IPS-18c (cell line): ENCODE data around the gene PACSIN1.

Experiments
- H3K4me3 ChIP-seq: 2 replicates; pipeline ENCODE4 v1.7.0; 2013; ENCODE audit warnings: low read depth, mild to moderate bottlenecking, low read length, moderate library complexity; ENCODE audit not compliant: insufficient read depth
- H3K9me3 ChIP-seq: one replicate; pipeline ENCODE4 v1.6.1; 2013; ENCODE audit warnings: mild to moderate bottlenecking, low read length, moderate library complexity; ENCODE audit not compliant: control insufficient read depth, insufficient read depth

The PACSIN1 gene

DNA sequence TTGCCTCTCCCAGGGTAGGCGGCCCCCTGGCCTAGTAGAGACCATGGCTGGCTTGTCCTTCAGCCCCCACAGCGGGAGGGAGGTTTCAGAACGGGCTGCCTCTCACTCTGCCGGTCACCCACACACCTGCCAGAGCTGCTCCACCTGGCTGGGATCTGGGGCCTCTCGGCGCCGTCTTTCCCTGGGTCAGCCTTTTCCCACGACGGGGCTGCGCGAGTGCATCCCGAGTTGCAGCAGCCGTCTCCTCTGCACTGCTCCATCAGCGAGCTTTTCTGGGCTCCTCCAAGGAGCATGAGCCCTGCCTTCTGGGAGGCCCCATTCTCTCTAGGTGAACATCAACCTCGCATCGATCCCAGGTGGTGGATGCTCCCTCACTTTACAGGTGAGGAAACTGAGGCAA is 106.1 kb downstream of the PACSIN1 start:
- H3K9me3 ChIP-seq, result no peaks in the 10 kb centered on the region
- no peak overlapping the region for H3K4me3 ChIP-seq

GRCh38 chr6:34572585-34572984 is 106.7 kb downstream of the PACSIN1 start:
- no peak overlapping the region for H3K4me3 ChIP-seq

DNA sequence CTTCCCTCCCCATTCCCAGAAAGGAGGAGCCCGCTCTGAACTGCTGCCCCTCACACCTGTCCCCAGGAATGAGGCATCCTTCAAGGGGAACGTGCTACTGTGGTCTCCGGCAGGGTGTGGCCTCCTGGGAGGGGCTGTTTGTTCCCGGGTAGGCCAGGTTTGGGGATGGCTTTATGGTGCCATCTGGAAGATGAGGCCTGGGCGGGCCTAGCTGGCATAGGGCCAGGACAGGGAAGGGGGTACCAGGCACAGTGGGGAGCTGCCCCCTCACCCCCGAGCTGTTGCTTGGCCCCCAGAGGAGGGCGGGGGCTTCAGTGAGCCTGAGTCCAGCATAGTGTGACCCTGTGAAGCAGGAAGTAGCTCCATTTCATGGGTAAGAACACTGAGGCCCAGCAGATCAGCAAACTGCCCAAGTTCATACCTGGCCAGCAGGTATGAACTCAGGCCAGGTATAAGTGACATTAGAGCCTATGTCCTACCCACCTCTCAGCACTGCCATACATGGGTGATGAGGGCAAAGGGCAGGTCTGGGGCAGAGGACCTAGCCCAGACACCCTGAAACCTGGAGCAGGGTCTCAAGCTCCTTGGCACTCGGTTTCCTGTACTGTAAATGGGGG is 107.8 kb downstream of the PACSIN1 start:
- no peak overlapping the region for H3K4me3 ChIP-seq
- no peaks in the 10 kb centered on the region for H3K9me3 ChIP-seq

More at GRCh38 chr6:34572585-34572984, 106.7 kb downstream of the PACSIN1 start:
- no peaks in the 10 kb centered on the region for H3K9me3 ChIP-seq

DNA sequence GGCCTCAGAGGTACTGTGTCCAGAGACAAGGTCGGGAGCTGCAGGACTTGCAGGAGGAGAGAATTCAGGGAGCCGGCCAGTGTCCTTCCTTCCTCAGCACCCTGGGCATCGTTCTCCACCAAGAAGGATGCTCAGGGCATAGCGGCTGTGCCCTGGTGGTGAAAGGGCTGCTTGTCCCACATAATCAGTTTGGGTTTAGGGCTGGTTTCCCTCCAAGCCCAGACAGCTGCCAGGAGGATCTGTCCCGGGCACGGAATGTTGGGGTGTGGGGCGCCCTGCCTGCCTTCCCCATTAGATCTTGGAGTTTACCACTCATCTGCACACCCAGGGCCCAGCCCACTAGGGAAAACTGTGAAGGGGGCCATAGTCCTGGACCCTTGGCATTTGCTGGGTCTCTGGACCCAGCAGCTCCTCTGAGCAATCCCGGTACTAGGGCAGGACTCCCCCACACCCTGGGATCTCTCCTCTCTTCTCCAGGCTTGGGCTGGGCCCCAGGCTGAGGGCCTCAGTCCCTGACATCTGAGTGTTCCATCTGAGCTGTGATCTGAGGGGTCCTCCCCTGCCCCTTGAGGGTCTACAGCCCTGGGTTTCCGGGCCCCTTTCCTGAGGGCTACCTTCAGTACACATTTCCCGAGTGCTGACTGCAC is 108.9 kb downstream of the PACSIN1 start:
- Histone ChIP-seq H3K9me3 (no peaks in the 10 kb centered on the region), H3K4me3 (no peak overlapping the region)

GRCh38 chr6:34575326-34575725 is 109.5 kb downstream of the PACSIN1 start:
- no peaks in the 10 kb centered on the region for H3K9me3 ChIP-seq
- H3K4me3 ChIP-seq, result no peak overlapping the region

DNA sequence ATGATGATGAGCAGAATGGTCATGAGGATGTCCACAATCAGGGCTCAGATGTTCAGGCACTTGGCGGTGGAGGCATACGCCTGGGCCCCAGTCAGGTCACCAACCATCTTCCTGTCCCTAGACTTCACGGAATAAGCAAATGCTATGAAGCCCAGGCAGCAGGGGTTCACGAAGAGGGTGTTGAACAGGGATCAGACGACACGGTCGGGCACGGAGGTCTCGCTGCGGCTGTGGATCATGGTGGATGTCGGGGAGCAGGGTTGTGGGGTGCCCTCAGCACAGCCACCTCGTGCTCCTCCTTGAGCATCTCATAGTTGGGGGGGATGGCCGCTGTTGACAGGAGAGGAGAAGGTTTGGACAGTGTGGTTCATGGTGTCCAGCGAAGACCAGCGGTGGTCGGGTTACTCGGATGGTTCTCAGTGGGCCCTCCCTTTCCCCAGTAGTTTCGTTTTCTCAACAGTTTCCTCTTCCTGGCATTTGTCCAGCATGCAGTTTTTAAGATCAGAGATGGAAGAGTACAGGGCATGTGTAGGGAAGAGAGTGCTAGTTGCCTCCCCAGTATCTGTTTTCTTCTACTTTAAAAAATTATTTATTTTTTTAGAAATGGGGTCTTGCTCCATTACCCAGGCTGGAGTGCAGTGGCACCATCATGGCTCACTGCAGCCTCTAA is 110.5 kb downstream of the PACSIN1 start:
- Histone ChIP-seq H3K9me3 (no peaks in the 10 kb centered on the region), H3K4me3 (no peak overlapping the region)

GRCh38 chr6:34578445-34579262 is 112.8 kb downstream of the PACSIN1 start:
- Histone ChIP-seq H3K4me3 (no peak overlapping the region), H3K9me3 (no peaks in the 10 kb centered on the region)

- Histone ChIP-seq H3K4me3 (no peak overlapping the region), H3K9me3 (no peaks in the 10 kb centered on the region)
Measured at GRCh38 chr6:34580707-34581560, 115.1 kb downstream of the PACSIN1 start.

- H3K4me3 ChIP-seq, result no peak overlapping the region
- no peaks in the 10 kb centered on the region for H3K9me3 ChIP-seq
Measured at GRCh38 chr6:34581561-34581920, 115.7 kb downstream of the PACSIN1 start.

GRCh38 chr6:34583461-34583860 is 117.6 kb downstream of the PACSIN1 start:
- H3K9me3 ChIP-seq, result no peaks in the 10 kb centered on the region
- H3K4me3 ChIP-seq, result no peak overlapping the region

GRCh38 chr6:34583861-34584604 is 118.2 kb downstream of the PACSIN1 start:
- 0 out of 2 replicates have a peak overlapping the region, but pooled peaks have one; percentile 9 for H3K4me3 ChIP-seq
- H3K9me3 ChIP-seq, result no peaks in the 10 kb centered on the region

DNA sequence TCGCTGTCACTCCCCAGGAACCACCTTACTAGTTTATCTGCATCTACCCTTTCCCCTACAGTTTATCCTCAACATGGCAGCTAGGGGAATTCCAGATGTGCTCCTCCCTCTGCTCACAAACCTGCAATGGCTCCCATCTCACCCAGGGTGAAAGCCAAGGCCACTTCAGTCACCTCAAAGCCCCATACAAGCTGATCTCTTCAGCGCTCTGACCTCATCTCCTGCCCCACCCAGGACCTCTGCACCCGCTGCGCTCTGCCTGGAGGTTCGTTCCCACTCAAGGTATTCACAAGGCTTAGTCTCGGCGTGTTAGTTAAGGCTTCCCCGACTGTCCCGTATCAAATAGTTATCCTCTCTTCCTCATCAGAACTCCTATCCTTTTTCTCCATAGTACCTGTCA is 118.8 kb downstream of the PACSIN1 start:
- no peak overlapping the region for H3K4me3 ChIP-seq
- H3K9me3 ChIP-seq, result no peaks in the 10 kb centered on the region
